Mucosa of rectum (tissue), 2 donors: ENCODE results near the gene WASF1.
"Not testable (repeated sequence)": the region's sequence is repeated elsewhere in the genome, so short reads cannot be mapped to it uniquely, and the experiment has no call there.

ENCODE experiments used
- H3K27ac ChIP-seq, 2 donors: one replicate each; pipeline ENCODE4 v1.7.0; 2013; ENCODE audit warnings: inconsistent platforms in 2 of 2, low read depth in 2 of 2, low read length in 2 of 2
- H3K27me3 ChIP-seq, 2 donors: one replicate each; pipeline ENCODE4 v1.7.0; 2013; ENCODE audit warnings: low read length in 2 of 2; ENCODE audit not compliant: control insufficient read depth in 2 of 2, insufficient read depth in 2 of 2
- H3K36me3 ChIP-seq, 2 donors: one replicate each; pipeline ENCODE4 v1.7.0; 2013; ENCODE audit warnings: low read length in 2 of 2; ENCODE audit not compliant: control insufficient read depth in 2 of 2, insufficient read depth in 2 of 2
- H3K4me1 ChIP-seq, 2 donors: one replicate each; pipeline ENCODE4 v1.7.0; 2013; ENCODE audit warnings: low read length in 2 of 2, mild to moderate bottlenecking in 1 of 2; ENCODE audit not compliant: control insufficient read depth in 2 of 2, insufficient read depth in 2 of 2
- H3K4me3 ChIP-seq, 2 donors: one replicate each; pipeline ENCODE4 v1.7.0; 2013; ENCODE audit warnings: low read length in 2 of 2
- H3K9ac ChIP-seq, 2 donors: one replicate each; pipeline ENCODE4 v1.7.0; 2013; ENCODE audit warnings: low read length in 2 of 2, low read depth in 1 of 2, mild to moderate bottlenecking in 1 of 2
- H3K9me3 ChIP-seq, 2 donors: one replicate each; pipeline ENCODE4 v1.7.0; 2013; ENCODE audit warnings: low read length in 2 of 2; ENCODE audit not compliant: control insufficient read depth in 2 of 2
- donor health status: healthy.
- donor health status: Normal muscosa, but diverticular disease.

The WASF1 gene

GRCh38 chr6:110125361-110125760, 54.1 kb downstream of the WASF1 start:
- H3K9me3 ChIP-seq: no peaks in the 10 kb centered on the region
- no peak overlapping the region for H3K4me3 ChIP-seq
- H3K4me1 ChIP-seq: no peaks in the 10 kb centered on the region

GRCh38 chr6:110121655-110122054, 57.8 kb downstream of the WASF1 start:
- H3K27ac ChIP-seq, H3K9ac ChIP-seq, H3K27me3 ChIP-seq: not testable (repeated sequence)

More at GRCh38 chr6:110125361-110125760, 54.1 kb downstream of the WASF1 start:
- H3K9ac ChIP-seq: no peak overlapping the region
- no peaks in the 10 kb centered on the region for H3K27me3 ChIP-seq
- no peak overlapping the region for H3K27ac ChIP-seq
- no peaks in the 10 kb centered on the region for H3K36me3 ChIP-seq

GRCh38 chr6:110116258-110116657, 63.2 kb downstream of the WASF1 start:
- Histone ChIP-seq H3K27me3 (no peaks in the 10 kb centered on the region), H3K4me1 (no peaks in the 10 kb centered on the region), H3K27ac (no peak overlapping the region), H3K9me3 (no peaks in the 10 kb centered on the region), H3K36me3 (no peaks in the 10 kb centered on the region), H3K4me3 (no peak overlapping the region), H3K9ac (no peak overlapping the region)

More at GRCh38 chr6:110121655-110122054, 57.8 kb downstream of the WASF1 start:
- not testable (repeated sequence) for H3K9me3 ChIP-seq, H3K4me1 ChIP-seq, H3K4me3 ChIP-seq, H3K36me3 ChIP-seq

GRCh38 chr6:110114004-110114403, 65.5 kb downstream of the WASF1 start:
- no peaks in the 10 kb centered on the region for H3K36me3 ChIP-seq
- no peaks in the 10 kb centered on the region for H3K9me3 ChIP-seq
- no peaks in the 10 kb centered on the region for H3K4me1 ChIP-seq
- no peak overlapping the region for H3K4me3 ChIP-seq
- H3K27ac ChIP-seq: no peak overlapping the region
- H3K9ac ChIP-seq: no peak overlapping the region
- H3K27me3 ChIP-seq: no peaks in the 10 kb centered on the region

- no peaks in the 10 kb centered on the region for H3K27me3 ChIP-seq
- no peak overlapping the region for H3K9ac ChIP-seq
- H3K27ac ChIP-seq: no peak overlapping the region
- H3K4me1 ChIP-seq: no peaks in the 10 kb centered on the region
- no peaks in the 10 kb centered on the region for H3K9me3 ChIP-seq
- no peak overlapping the region for H3K4me3 ChIP-seq
- no peaks in the 10 kb centered on the region for H3K36me3 ChIP-seq
These were observed 74.2 kb downstream of the WASF1 start for GRCh38 chr6:110105296-110105695.

GRCh38 chr6:110103260-110103659, 76.2 kb downstream of the WASF1 start:
- Histone ChIP-seq H3K4me1 (no peaks in the 10 kb centered on the region), H3K4me3 (no peak overlapping the region), H3K36me3 (no peaks in the 10 kb centered on the region), H3K27me3 (no peaks in the 10 kb centered on the region), H3K9ac (no peak overlapping the region), H3K9me3 (no peaks in the 10 kb centered on the region), H3K27ac (no peak overlapping the region)

GRCh38 chr6:110102411-110102810, 77.1 kb downstream of the WASF1 start:
- no peak overlapping the region for H3K4me3 ChIP-seq
- no peaks in the 10 kb centered on the region for H3K4me1 ChIP-seq
- H3K27ac ChIP-seq: no peak overlapping the region
- no peaks in the 10 kb centered on the region for H3K9me3 ChIP-seq
- no peaks in the 10 kb centered on the region for H3K27me3 ChIP-seq
- no peaks in the 10 kb centered on the region for H3K36me3 ChIP-seq
- H3K9ac ChIP-seq: no peak overlapping the region

- Histone ChIP-seq H3K4me3 (no peak overlapping the region), H3K27ac (no peak overlapping the region), H3K36me3 (no peaks in the 10 kb centered on the region), H3K27me3 (no peaks in the 10 kb centered on the region), H3K9ac (no peak overlapping the region), H3K9me3 (no peaks in the 10 kb centered on the region), H3K4me1 (no peaks in the 10 kb centered on the region)
These were observed 77.6 kb downstream of the WASF1 start for GRCh38 chr6:110101885-110102284.

- H3K9ac ChIP-seq: no peak overlapping the region
- H3K4me3 ChIP-seq: no peak overlapping the region
- no peak overlapping the region for H3K27ac ChIP-seq
- no peaks in the 10 kb centered on the region for H3K9me3 ChIP-seq
- no peaks in the 10 kb centered on the region for H3K4me1 ChIP-seq
- H3K27me3 ChIP-seq: no peaks in the 10 kb centered on the region
- no peaks in the 10 kb centered on the region for H3K36me3 ChIP-seq
These were observed 80.9 kb downstream of the WASF1 start for GRCh38 chr6:110098511-110099116.

GRCh38 chr6:110097443-110097842, 82.0 kb downstream of the WASF1 start:
- Histone ChIP-seq H3K27ac (no peak overlapping the region), H3K27me3 (no peaks in the 10 kb centered on the region), H3K4me1 (no peaks in the 10 kb centered on the region), H3K4me3 (no peak overlapping the region), H3K9me3 (no peaks in the 10 kb centered on the region), H3K9ac (no peak overlapping the region), H3K36me3 (no peaks in the 10 kb centered on the region)

- no peak overlapping the region for H3K9ac ChIP-seq
- H3K9me3 ChIP-seq: no peaks in the 10 kb centered on the region
- no peaks in the 10 kb centered on the region for H3K36me3 ChIP-seq
- no peak overlapping the region for H3K27ac ChIP-seq
- no peaks in the 10 kb centered on the region for H3K4me1 ChIP-seq
- no peak overlapping the region for H3K4me3 ChIP-seq
- H3K27me3 ChIP-seq: no peaks in the 10 kb centered on the region
These were observed 83.5 kb downstream of the WASF1 start for GRCh38 chr6:110095935-110096334.
